Activated T-helper 2 cell treated with anti-CD3 and anti-CD28 coated beads, Interferon-gamma antibody, Interleukin-2, Interleukin-4, amounts not matched to agents 10 μg/mL and 5 μg/mL and 100 μg/mL, durations not matched to agents 14 hours and 24 hours and 36 hours (primary cell): Measurements from ENCODE around the gene CCDC85B. TPM values are rescaled to one million over a fixed set of nuclear protein-coding genes. Genes with fewer than 3 reads are reported as not detected.

ENCODE experiments used
- DNase-seq: peaks from one replicate; pipeline ENCODE4 v3.0.0; 2021; ENCODE audit warnings: low spot score
- H3K27ac Mint-ChIP-seq: one replicate; pipeline ENCODE4 v1.8.0; 2021; ENCODE audit warnings: mixed read lengths
- H3K27me3 Mint-ChIP-seq: one replicate; pipeline ENCODE4 v1.8.0; 2021; ENCODE audit warnings: low read depth, mixed read lengths
- H3K36me3 Mint-ChIP-seq: one replicate; pipeline ENCODE4 v1.8.0; 2021; ENCODE audit warnings: low read depth, mixed read lengths
- H3K4me1 Mint-ChIP-seq: one replicate; pipeline ENCODE4 v1.8.0; 2021; ENCODE audit warnings: low read depth, mixed read lengths
- H3K4me3 Mint-ChIP-seq: one replicate; pipeline ENCODE4 v1.8.0; 2021; ENCODE audit warnings: low read depth, mild to moderate bottlenecking, moderate library complexity, mixed read lengths
- H3K9me3 Mint-ChIP-seq: one replicate; pipeline ENCODE4 v1.8.0; 2021; ENCODE audit warnings: mixed read lengths
- intact Hi-C: fragments of 100-400 bp; cut with micrococcal nuclease; formaldehyde crosslinking; loops from one replicate; pipeline ENCODE4 v1.15.1; 2023
- total RNA-seq: library from RNA; stranded (reverse); gene quantifications from 2 replicates; pipeline ENCODE4 v1.2.3, GENCODE V29; 2022

CCDC85B gene
- total RNA-seq, 1 donor from 2014 or later, result 53.2 TPM

DNA sequence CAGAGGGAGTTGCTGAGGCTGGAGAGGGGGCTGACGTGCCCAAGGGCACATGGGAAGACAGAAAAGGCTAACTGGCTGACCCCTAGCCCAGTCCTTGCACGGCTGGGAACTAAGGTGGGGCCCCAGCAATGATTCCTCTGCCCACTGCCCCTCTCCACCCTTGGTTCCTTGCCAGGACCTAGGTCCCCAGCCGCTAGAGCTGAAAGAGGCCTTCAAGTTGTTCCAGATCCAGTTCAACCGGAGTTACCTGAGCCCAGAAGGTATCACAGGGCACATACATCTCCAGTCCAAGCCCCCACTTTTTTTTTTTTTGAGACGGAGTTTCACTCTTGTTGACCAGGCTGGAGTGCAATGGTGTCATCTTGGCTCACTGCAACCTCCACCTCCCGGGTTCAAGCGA, 10.4 kb upstream of the CCDC85B start:
- H3K27ac Mint-ChIP-seq, result no peak overlapping the region
- intact Hi-C loops, result no loop called here
- H3K36me3 Mint-ChIP-seq, result peaks cover 31% of the 10 kb centered on the region
- H3K27me3 Mint-ChIP-seq, result no peaks in the 10 kb centered on the region
- peaks cover 23% of the 10 kb centered on the region for H3K4me1 Mint-ChIP-seq
- DNase-seq, result no peak
- H3K4me3 Mint-ChIP-seq, result peak overlapping the region; percentile 42
- no peaks in the 10 kb centered on the region for H3K9me3 Mint-ChIP-seq

DNA sequence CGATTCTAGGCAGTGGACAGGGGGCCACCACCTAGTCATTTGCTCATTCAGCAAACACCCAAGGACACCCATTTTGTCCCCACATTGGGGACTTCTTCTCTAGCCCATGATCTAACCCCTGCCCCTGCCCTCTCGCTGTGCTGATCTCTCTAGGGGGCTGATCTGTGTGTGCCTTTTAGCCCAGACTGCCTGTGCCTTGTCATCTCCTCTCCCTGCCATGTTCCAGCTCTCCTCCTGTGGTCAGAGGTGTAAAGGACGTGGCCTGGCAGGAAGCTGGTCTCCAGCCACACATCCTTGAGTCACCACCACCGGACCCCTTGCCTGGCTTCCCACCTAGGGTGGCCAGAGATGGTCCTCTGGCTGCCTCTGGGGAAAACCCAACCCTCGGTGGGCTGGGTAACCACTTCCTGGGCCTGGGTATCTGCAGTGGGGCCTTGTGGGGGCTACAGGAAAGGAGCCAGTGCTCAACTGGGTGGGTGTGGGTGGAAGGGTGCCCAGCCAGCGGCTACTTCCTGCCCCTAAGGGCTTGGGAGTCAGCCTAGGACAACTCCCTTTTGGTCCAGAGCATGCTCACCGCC, 9.5 kb upstream of the CCDC85B start:
- H3K36me3 Mint-ChIP-seq, result peaks cover 36% of the 10 kb centered on the region
- intact Hi-C loops, result no loop called here
- no peaks in the 10 kb centered on the region for H3K9me3 Mint-ChIP-seq
- no peak for DNase-seq
- H3K4me1 Mint-ChIP-seq, result peaks cover 23% of the 10 kb centered on the region
- H3K27me3 Mint-ChIP-seq, result no peaks in the 10 kb centered on the region
- H3K27ac Mint-ChIP-seq, result peak overlapping the region; percentile 82
- H3K4me3 Mint-ChIP-seq, result peak overlapping the region; percentile 45

DNA sequence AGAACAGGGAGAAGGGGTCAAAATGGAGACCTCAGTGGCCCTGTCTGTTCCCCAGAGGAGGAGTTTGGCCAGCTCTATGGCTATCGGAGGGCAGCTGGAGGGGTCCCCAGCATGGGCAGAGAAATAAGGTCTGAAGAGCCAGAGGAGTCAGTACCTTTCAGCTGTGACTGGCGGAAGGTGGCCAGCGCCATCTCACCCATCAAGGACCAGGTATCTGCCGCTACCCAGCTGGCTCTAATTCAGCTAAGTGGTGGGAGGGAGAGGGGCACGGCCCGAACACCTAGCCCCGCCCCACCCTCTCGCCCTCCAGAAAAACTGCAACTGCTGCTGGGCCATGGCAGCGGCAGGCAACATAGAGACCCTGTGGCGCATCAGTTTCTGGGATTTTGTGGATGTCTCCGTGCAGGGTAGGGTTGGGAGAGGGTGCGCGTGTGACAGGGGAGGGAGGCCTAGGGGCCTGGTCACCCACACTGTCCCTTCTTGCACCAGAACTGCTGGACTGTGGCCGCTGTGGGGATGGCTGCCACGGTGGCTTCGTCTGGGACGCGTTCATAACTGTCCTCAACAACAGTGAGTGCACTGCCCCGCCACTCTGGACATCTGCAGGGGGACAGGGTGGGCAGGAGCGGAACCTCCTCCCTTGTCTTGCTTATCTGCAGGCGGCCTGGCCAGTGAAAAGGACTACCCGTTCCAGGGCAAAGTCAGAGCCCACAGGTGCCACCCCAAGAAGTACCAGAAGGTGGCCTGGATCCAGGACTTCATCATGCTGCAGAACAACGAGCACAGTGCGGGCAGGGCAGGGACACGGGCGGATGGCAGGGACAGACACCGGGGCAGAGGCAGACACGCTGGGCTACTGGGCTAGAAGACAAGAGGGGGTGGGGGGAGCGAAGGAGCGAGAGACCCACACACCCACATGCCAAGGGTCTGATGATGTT, 8.1 kb upstream of the CCDC85B start:
- no peak for DNase-seq
- intact Hi-C loops, result no loop called here
- no peaks in the 10 kb centered on the region for H3K9me3 Mint-ChIP-seq
- peaks cover 35% of the 10 kb centered on the region for H3K4me1 Mint-ChIP-seq
- H3K36me3 Mint-ChIP-seq, result peaks cover 51% of the 10 kb centered on the region
- H3K27me3 Mint-ChIP-seq, result no peaks in the 10 kb centered on the region
- H3K27ac Mint-ChIP-seq, result no peak overlapping the region
- H3K4me3 Mint-ChIP-seq, result no peak overlapping the region

DNA sequence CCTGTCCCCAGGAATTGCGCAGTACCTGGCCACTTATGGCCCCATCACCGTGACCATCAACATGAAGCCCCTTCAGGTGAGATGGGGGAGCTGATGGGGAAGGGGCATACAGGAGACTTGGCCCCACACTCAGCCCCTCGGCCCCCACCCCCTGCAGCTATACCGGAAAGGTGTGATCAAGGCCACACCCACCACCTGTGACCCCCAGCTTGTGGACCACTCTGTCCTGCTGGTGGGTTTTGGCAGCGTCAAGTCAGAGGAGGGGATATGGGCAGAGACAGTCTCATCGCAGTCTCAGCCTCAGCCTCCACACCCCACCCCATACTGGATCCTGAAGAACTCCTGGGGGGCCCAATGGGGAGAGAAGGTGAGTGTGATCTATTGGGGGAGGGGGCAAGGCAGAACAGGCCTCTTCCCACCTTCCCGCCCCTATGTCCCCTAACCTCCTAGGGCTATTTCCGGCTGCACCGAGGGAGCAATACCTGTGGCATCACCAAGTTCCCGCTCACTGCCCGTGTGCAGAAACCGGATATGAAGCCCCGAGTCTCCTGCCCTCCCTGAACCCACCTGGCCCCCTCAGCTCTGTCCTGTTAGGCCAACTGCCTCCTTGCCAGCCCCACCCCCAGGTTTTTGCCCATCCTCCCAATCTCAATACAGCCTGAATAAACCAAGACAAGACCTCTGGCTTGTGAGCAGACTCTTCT, 7.3 kb upstream of the CCDC85B start:
- Mint-ChIP-seq H3K27me3 (no peaks in the 10 kb centered on the region), H3K27ac (no peak overlapping the region), H3K36me3 (peaks cover 54% of the 10 kb centered on the region), H3K9me3 (no peaks in the 10 kb centered on the region), H3K4me3 (no peak overlapping the region), H3K4me1 (peaks cover 36% of the 10 kb centered on the region)
- intact Hi-C loops, result no loop called here
- no peak for DNase-seq

DNA sequence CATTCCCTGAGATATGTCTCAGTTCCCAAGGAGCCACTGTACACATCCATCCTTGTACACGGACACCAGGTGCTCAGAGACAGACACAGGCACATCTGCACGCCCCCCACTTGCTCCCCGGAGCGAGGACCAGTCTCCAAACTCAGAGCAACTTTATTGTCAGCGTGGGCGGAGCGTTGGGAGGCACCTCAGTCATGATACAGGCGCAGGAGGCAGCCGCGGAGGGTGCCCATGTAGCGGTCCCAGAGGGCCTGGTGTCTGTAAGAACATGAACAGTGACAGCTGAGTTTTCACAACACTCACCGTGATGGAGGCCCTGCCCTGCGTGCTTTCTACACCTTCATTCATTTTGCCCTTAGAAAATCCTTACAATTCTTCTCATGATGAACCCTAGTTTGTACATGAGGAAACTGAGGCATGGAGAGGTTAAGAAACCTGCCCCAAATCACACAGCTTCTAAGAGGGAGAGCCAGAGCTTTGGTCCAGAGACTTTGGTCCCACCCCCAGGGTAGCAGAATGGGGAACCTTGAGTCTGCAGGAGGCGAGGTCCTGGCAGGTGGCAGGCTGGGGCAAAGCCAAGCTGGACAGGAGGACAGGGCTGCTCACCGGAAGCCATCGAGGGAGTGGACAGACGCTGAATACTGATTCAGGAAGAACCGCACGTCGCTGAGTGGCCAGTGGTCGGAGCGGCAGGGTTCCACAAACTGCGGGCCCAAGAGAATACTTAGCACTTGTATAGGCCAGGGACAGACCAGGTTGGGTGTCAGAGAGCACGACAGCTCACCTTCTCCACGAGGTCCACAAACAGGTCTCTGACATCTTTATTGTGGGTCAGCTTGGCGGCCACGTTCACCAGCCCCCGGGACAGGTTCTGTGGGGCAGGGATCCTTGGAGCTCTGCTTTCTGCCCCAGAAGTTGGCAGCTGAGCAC, 6.4 kb upstream of the CCDC85B start:
- peak overlapping the region; percentile 58 for H3K27ac Mint-ChIP-seq
- no peak for DNase-seq
- intact Hi-C loops, result loop anchor here (1.0 kb wide), 1 partner anchor 105 kb away; no protein-coding TSS in a partner anchor
- peaks cover 36% of the 10 kb centered on the region for H3K4me1 Mint-ChIP-seq
- H3K36me3 Mint-ChIP-seq, result peaks cover 55% of the 10 kb centered on the region
- no peak overlapping the region for H3K4me3 Mint-ChIP-seq
- H3K27me3 Mint-ChIP-seq, result no peaks in the 10 kb centered on the region
- no peaks in the 10 kb centered on the region for H3K9me3 Mint-ChIP-seq

DNA sequence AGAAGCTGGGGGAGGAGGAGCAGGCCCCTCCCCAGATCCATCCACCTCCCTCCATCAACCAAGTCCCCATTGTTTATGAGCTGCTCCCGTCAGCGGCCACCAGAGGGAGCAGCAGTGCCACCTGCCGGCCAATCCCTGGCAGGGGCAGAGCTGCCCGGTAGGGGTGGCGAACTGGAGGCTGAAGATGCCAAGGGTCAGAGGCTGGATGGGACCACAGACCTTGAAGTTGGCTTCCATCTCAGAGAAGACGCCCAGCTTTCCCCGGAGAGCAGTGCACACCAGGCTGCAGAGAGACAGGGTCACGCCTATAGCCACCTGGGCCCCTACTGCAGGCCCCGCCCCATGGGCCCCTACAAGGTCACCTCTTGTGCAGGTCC, 5.8 kb upstream of the CCDC85B start:
- Mint-ChIP-seq H3K27me3 (no peaks in the 10 kb centered on the region), H3K4me1 (peaks cover 37% of the 10 kb centered on the region), H3K36me3 (peaks cover 55% of the 10 kb centered on the region), H3K27ac (peak overlapping the region; percentile 58), H3K4me3 (no peak overlapping the region), H3K9me3 (no peaks in the 10 kb centered on the region)
- intact Hi-C loops, result loop anchor here (1.0 kb wide), 1 partner anchor 105 kb away; no protein-coding TSS in a partner anchor
- peak; percentile 77 for DNase-seq

DNA sequence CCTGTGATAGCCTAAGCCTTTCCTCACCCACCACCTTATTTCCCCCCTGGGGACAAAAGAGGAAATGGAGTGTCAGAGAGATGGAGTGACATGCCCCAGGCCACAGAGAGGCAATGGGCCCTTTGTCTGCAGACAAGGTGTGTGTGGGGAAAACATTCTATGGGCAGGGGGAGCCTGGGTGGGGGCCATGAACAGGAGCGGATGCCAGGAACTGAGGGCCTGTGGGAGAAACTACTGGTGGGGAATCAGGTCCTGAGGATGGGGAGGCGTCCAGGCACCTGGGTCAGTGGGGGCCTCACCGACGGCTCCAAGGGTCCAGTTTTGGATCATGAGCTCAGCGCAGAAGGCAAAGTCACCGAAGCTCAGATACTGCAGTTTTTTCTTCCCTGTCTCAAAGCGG, 5.2 kb upstream of the CCDC85B start:
- intact Hi-C loops, result no loop called here
- Mint-ChIP-seq H3K36me3 (peaks cover 55% of the 10 kb centered on the region), H3K27ac (no peak overlapping the region), H3K4me3 (no peak overlapping the region), H3K27me3 (no peaks in the 10 kb centered on the region), H3K9me3 (no peaks in the 10 kb centered on the region), H3K4me1 (peaks cover 41% of the 10 kb centered on the region)
- no peak for DNase-seq

DNA sequence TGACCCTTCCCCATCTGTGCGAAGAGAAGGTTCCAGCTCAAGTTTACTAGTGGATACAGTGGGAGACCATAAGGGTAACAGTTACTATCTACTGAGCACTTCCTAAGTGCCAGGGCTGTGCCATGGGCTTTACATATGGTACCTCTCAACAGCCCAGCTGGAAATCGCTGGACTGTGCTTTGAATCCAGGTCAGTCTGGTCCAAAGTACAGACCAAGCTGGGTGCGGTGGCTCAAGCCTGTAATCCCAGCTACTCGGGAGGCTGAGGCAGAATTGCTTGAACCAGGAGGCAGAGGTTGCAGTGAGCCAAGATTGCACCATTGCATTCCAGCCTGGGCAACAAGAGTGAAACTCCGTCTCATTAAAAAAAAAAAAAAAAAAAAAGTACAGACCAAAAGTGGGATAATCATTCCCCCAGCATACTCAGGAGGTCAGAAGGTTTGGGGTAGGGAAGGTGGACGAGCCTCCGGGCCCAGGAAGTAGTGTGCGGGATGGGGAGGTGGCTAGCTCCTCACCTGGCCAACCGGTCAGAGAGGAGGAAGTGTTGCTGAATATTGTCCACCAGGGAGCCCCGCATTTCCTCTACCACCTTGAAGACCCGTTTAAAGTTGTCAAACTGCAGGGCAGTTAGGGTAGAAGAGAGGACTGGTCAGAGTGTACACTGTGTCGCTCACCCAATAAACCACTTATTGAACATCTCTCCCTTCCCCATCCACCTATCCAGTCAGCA, 4.5 kb upstream of the CCDC85B start:
- peak overlapping the region; percentile 98 for H3K4me3 Mint-ChIP-seq
- H3K36me3 Mint-ChIP-seq, result peaks cover 51% of the 10 kb centered on the region
- H3K27me3 Mint-ChIP-seq, result no peaks in the 10 kb centered on the region
- no peak for DNase-seq
- H3K27ac Mint-ChIP-seq, result no peak overlapping the region
- peaks cover 36% of the 10 kb centered on the region for H3K4me1 Mint-ChIP-seq
- H3K9me3 Mint-ChIP-seq, result no peaks in the 10 kb centered on the region
- intact Hi-C loops, result no loop called here

DNA sequence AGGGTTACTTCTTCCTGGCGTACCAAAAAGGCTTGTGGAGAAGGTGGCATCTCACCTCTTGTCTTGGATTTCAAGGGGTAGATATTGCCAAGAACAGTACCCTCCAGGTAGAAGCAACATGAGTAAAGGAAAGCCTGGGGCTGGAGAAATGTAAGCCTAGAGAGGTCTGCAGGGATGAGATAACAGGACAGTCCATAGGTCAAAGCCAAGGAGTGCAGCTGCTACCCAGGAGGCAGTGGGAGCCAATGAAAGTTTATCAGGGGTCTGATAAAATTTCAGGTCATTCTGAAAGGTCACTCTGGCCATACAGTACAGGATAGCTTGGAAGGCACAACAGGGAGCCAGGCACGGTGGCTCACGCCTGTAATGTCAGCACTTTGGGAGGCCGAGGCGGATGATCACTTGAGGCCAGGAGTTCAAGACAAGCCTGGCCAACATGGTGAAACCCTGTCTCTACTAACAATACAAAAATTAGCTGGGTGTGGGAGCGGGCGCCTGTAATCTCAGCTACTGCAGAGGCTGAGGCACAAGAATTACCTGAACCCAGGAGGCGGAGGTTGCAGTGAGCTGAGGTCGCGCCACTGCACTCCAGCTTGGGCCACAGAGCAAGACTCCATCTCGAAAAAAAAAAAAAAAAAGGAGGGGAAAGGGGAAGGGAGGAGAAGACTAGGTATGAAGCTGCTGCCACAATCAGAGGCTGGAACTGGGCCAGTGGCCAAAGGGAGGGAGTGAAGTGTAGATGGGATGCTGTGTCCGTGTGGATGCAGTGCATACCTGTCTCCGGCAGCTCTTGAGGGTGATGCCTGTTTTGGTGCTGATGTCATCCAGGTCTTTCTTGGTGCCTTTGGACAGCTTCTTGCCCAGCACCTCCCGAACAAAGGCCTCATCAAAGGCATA, 3.4 kb upstream of the CCDC85B start:
- Mint-ChIP-seq H3K4me3 (peak overlapping the region; percentile 98), H3K27ac (peak overlapping the region; percentile 92), H3K9me3 (no peaks in the 10 kb centered on the region), H3K36me3 (peaks cover 57% of the 10 kb centered on the region), H3K27me3 (no peaks in the 10 kb centered on the region), H3K4me1 (peaks cover 37% of the 10 kb centered on the region)
- DNase-seq, result no peak
- intact Hi-C loops, result no loop called here

DNA sequence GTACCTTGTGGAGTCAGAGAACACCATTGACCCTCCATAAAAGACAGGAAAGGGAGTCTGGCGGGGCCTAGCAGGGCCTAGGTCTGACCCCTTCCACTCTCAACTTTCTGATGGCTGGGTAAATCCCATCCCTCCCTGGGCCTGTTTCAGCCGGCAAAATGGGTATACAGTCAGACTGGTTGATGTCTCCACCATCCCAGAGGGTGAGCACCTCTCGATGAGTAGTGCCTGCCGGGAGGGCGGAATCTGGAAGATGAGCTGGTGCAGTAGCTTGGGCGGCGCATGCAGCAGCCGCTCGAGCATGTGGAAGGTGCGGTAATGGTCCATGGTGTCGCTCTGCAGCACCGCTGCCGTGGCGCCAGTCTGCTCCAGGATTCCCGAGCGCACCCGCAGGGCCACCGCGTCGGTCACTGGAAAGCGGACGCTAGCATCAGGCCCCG, 2.7 kb upstream of the CCDC85B start:
- Mint-ChIP-seq H3K27ac (peak overlapping the region; percentile 92), H3K4me1 (peaks cover 44% of the 10 kb centered on the region), H3K36me3 (peaks cover 57% of the 10 kb centered on the region), H3K9me3 (no peaks in the 10 kb centered on the region), H3K4me3 (peak overlapping the region; percentile 98), H3K27me3 (no peaks in the 10 kb centered on the region)
- intact Hi-C loops, result loop anchor here (1.0 to 2.0 kb wide), 2 partner anchors 73 to 102 kb away; partner anchors contain the start of gene SART1
- no peak for DNase-seq
